Measurements from ENCODE around the gene CCPG1.
"Not testable (repeated sequence)": the region's sequence is repeated elsewhere in the genome, so short reads cannot be mapped to it uniquely, and the experiment has no call there.

DNA sequence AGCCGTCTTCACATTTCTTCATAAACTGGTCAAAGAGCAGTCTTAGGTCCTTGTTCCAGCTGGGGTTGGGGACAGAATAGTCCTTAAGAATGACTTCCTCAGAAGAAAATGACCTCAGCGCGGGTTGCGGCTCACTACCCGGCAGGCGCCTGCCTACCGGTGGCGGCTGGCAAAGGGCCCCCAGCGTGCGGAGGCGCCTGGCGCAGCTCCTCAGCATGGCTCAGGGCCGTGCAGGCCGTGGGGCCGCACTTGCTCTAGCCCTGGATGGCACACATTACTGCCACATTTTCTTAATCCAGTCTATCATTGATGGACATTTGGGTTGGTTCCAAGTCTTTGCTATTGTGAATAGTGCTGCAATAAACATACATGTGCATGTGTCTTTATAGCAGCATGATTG lies 35.0 kb upstream of the CCPG1 start:
- TF ChIP-seq, protein P1, sequence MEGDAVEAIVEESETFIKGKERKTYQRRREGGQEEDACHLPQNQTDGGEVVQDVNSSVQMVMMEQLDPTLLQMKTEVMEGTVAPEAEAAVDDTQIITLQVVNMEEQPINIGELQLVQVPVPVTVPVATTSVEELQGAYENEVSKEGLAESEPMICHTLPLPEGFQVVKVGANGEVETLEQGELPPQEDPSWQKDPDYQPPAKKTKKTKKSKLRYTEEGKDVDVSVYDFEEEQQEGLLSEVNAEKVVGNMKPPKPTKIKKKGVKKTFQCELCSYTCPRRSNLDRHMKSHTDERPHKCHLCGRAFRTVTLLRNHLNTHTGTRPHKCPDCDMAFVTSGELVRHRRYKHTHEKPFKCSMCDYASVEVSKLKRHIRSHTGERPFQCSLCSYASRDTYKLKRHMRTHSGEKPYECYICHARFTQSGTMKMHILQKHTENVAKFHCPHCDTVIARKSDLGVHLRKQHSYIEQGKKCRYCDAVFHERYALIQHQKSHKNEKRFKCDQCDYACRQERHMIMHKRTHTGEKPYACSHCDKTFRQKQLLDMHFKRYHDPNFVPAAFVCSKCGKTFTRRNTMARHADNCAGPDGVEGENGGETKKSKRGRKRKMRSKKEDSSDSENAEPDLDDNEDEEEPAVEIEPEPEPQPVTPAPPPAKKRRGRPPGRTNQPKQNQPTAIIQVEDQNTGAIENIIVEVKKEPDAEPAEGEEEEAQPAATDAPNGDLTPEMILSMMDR (optimal IDR thresholded peaks at IDR 0.05 in 1 of 3, IDR thresholded peaks at IDR 0.05 in 1 of 3, conservative IDR thresholded peaks at IDR 0.05 in 1 of 3; ENCODE audit: extremely low read depth in 1 of 3, insufficient read depth in 2 of 3, low read length in 3 of 3): not testable (repeated sequence)
- not testable (repeated sequence) for TF ChIP-seq EZH2 (IDR thresholded peaks at IDR 0.05; ENCODE audit: low read length)
